H9 (cell line): ENCODE results near the gene MRPL54. TPM values are rescaled to one million over a fixed set of nuclear protein-coding genes. Genes with fewer than 3 reads are reported as not detected.

ENCODE experiments used
- DNase-seq: peaks from one replicate; pipeline ENCODE4 v3.0.0-alpha.2; 2017
- H2AFZ ChIP-seq: one replicate; pipeline ENCODE4 v1.6.1; 2013; ENCODE audit warnings: mild to moderate bottlenecking, low read length, control low read depth, moderate library complexity
- H2AK5ac ChIP-seq: 2 replicates; pipeline ENCODE4 v1.6.1; 2013; ENCODE audit warnings: low read length, control low read depth, mixed read lengths; ENCODE audit not compliant: insufficient read length
- H2BK120ac ChIP-seq: one replicate; pipeline ENCODE4 v1.6.1; 2013; ENCODE audit warnings: low read depth, mild to moderate bottlenecking, low read length, control low read depth, inconsistent platforms; ENCODE audit not compliant: poor library complexity, severe bottlenecking
- H2BK12ac ChIP-seq: 2 replicates; pipeline ENCODE4 v1.6.1; 2013; ENCODE audit warnings: low read length, control low read depth, mixed read lengths, low read depth; ENCODE audit not compliant: insufficient read length
- H2BK15ac ChIP-seq: 2 replicates; pipeline ENCODE4 v1.6.1; 2013; ENCODE audit warnings: low read depth, low read length, control low read depth
- H2BK20ac ChIP-seq: one replicate; pipeline ENCODE4 v1.6.1; 2013; ENCODE audit warnings: low read depth, mild to moderate bottlenecking, low read length, control low read depth, inconsistent platforms; ENCODE audit not compliant: poor library complexity, severe bottlenecking
- H2BK5ac ChIP-seq: 2 replicates; pipeline ENCODE4 v1.6.1; 2013; ENCODE audit warnings: low read length, control low read depth, mixed read lengths; ENCODE audit not compliant: insufficient read length
- H3K14ac ChIP-seq: 2 replicates; pipeline ENCODE4 v1.6.1; 2013; ENCODE audit warnings: low read length, control low read depth; ENCODE audit not compliant: insufficient read depth
- H3K18ac ChIP-seq: 2 replicates; pipeline ENCODE4 v1.6.1; 2013; ENCODE audit warnings: low read depth, mild to moderate bottlenecking, mixed read lengths, low read length, control low read depth; ENCODE audit not compliant: insufficient read length
- H3K23ac ChIP-seq: 2 replicates; pipeline ENCODE4 v1.6.1; 2013; ENCODE audit warnings: low read length, control low read depth, mixed read lengths, low read depth; ENCODE audit not compliant: insufficient read length
- H3K23me2 ChIP-seq: 2 replicates; pipeline ENCODE4 v1.6.1; 2013; ENCODE audit warnings: low read depth, mild to moderate bottlenecking, mixed read lengths, low read length, control low read depth; ENCODE audit not compliant: insufficient read length, poor library complexity, severe bottlenecking
- H3K27ac ChIP-seq: 2 replicates; pipeline ENCODE4 v1.5.1; 2013; ENCODE audit warnings: low read length, control low read depth, mixed read lengths, low read depth; ENCODE audit not compliant: insufficient read length
- H3K27me3 ChIP-seq: 2 replicates; pipeline ENCODE4 v1.6.1; 2013; ENCODE audit warnings: low read length, control low read depth, inconsistent platforms; ENCODE audit not compliant: insufficient read depth
- H3K4ac ChIP-seq: 2 replicates; pipeline ENCODE4 v1.6.1; 2013; ENCODE audit warnings: low read depth, mild to moderate bottlenecking, control low read depth, inconsistent platforms, low read length, moderate library complexity
- H3K4me1 ChIP-seq: 2 replicates; pipeline ENCODE4 v1.6.1; 2013; ENCODE audit warnings: low read length, control low read depth, inconsistent platforms; ENCODE audit not compliant: insufficient read depth
- H3K4me2 ChIP-seq: 2 replicates; pipeline ENCODE4 v1.6.1; 2013; ENCODE audit warnings: low read length, control low read depth, mixed read lengths; ENCODE audit not compliant: insufficient read length, insufficient read depth
- H3K56ac ChIP-seq: 2 replicates; pipeline ENCODE4 v1.6.1; 2013; ENCODE audit warnings: low read depth, mild to moderate bottlenecking, mixed read lengths, low read length, control low read depth; ENCODE audit not compliant: insufficient read length
- H3K79me1 ChIP-seq: 2 replicates; pipeline ENCODE4 v1.6.1; 2013; ENCODE audit warnings: low read depth, mild to moderate bottlenecking, moderate library complexity, low read length, control low read depth, inconsistent platforms; ENCODE audit not compliant: insufficient read depth, poor library complexity, severe bottlenecking
- H3K79me2 ChIP-seq: 2 replicates; pipeline ENCODE4 v1.6.1; 2013; ENCODE audit warnings: low read length, control low read depth, inconsistent platforms; ENCODE audit not compliant: insufficient read depth
- H3K9ac ChIP-seq: 2 replicates; pipeline ENCODE4 v1.6.1; 2013; ENCODE audit warnings: low read length, control low read depth, mixed read lengths; ENCODE audit not compliant: insufficient read length; ENCODE audit errors: extremely low read depth
- H3K9me3 ChIP-seq: one replicate; pipeline ENCODE4 v1.6.1; 2013; ENCODE audit warnings: low read depth, low read length, inconsistent platforms; ENCODE audit not compliant: control insufficient read depth
- H3T11ph ChIP-seq: one replicate; pipeline ENCODE4 v1.6.1; 2013; ENCODE audit warnings: mild to moderate bottlenecking, low read length, control low read depth, inconsistent platforms
- H4K20me1 ChIP-seq: one replicate; pipeline ENCODE4 v1.6.1; 2013; ENCODE audit not compliant: control insufficient read depth, insufficient read length, insufficient read depth
- H4K5ac ChIP-seq: 2 replicates; pipeline ENCODE4 v1.6.1; 2013; ENCODE audit warnings: low read depth, mild to moderate bottlenecking, mixed read lengths, low read length, control low read depth; ENCODE audit not compliant: insufficient read length
- H4K8ac ChIP-seq: replicated peaks from 2 replicates; pipeline ENCODE4 v1.6.1; 2013; ENCODE audit warnings: low read length, control low read depth, mixed read lengths, low read depth; ENCODE audit not compliant: insufficient read length
- H4K91ac ChIP-seq: 2 replicates; pipeline ENCODE4 v1.6.1; 2013; ENCODE audit warnings: low read depth, mild to moderate bottlenecking, moderate library complexity, mixed read lengths, low read length, control low read depth; ENCODE audit not compliant: insufficient read length
- H3K27ac Mint-ChIP-seq, 3 experiments: 2 replicates in 2 of 3; 3 replicates in 1 of 3; pipeline ENCODE4 v1.8.0; 2020 to 2021; ENCODE audit warnings: mixed read lengths in 3 of 3, mild to moderate bottlenecking in 1 of 3, moderate library complexity in 1 of 3
- H3K27me3 Mint-ChIP-seq: 2 replicates; pipeline ENCODE4 v1.8.0; 2021; ENCODE audit warnings: low read depth, mild to moderate bottlenecking, moderate library complexity, mixed read lengths
- H3K36me3 Mint-ChIP-seq, 3 experiments: 2 replicates in 2 of 3; 3 replicates in 1 of 3; pipeline ENCODE4 v1.8.0; 2020 to 2021; ENCODE audit warnings: low read depth in 3 of 3, mixed read lengths in 3 of 3; ENCODE audit not compliant: insufficient read depth in 1 of 3
- H3K4me1 Mint-ChIP-seq, 2 experiments: 2 replicates each; pipeline ENCODE4 v1.8.0; 2020; ENCODE audit warnings: mixed read lengths in 2 of 2
- H3K4me3 Mint-ChIP-seq, 2 experiments: 2 replicates in 1 of 2; 3 replicates in 1 of 2; pipeline ENCODE4 v1.8.0; 2020 to 2021; ENCODE audit warnings: mild to moderate bottlenecking in 2 of 2, mixed read lengths in 2 of 2, moderate library complexity in 1 of 2
- H3K9me3 Mint-ChIP-seq, 2 experiments: 2 replicates in 1 of 2; 3 replicates in 1 of 2; pipeline ENCODE4 v1.8.0; 2020; ENCODE audit warnings: mild to moderate bottlenecking in 2 of 2, mixed read lengths in 2 of 2, moderate library complexity in 1 of 2
- WGBS: extraction: QIAGEN DNeasy Blood & Tissue Kit; methylation state at CpG from one replicate; pipeline ENCODE4 v1.1.7; 2013; ENCODE audit warnings: missing lambda C conversion rate, low lambda C conversion rate, mixed read lengths; ENCODE audit not compliant: insufficient read length; ENCODE audit errors: extremely low coverage; 5-methylcytosine and 5-hydroxymethylcytosine counted together
- total RNA-seq: library from RNA; stranded (reverse); gene quantifications from 2 replicates; pipeline ENCODE4 v1.2.1, GENCODE V29; 2021
- TF ChIP-seq, protein P1 (sequence below): fragments of 200-600 bp; sonication (generic); conservative IDR thresholded peaks from 3 replicates; pipeline ENCODE4 v1.8.0; 2021; ENCODE audit warnings: antibody characterized with exemption, mild to moderate bottlenecking

MRPL54 gene
- total RNA-seq, 1 experiment from 2014 or later = 60.0 TPM

DNA sequence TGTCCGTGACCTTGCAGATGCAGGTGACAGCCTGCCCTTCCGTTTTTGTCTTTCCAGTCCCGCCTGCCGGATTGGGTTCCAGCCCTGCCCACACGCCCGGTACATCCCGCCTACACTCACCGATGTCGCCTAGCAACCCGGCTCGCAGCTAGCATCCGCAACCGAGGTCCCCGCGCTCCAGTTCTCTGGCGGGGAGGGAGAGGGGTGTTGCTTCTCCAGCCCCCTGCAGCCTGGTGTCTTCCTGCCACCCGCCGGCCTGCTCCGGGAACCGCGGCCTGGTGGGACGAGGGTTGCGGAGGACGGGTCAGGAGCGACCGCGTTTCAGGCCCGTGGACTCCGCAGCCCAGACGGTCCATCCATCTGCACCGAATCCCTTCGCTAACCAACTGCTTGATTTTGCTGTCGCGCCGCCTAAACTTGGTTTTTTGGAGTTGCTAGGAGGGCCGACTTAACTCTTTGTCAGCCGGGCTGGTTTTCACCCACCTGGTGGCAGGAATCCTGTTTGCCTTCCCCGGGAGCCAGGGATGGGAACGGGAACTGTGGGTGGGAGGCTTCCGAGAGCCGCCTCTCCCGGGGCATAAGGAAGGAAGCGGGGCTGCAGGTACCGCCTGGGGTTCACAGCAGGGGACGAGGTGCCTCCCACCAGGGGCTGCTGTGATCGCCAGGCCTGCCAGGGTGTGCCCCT, 39.1 kb downstream of the MRPL54 start:
- Histone ChIP-seq H4K8ac (no peak overlapping the region), H3K23me2 (peaks cover 7% of the 10 kb centered on the region), H3K18ac (no peak overlapping the region), H3K9ac (no peak overlapping the region), H4K91ac (no peak overlapping the region), H3K27me3 (no peaks in the 10 kb centered on the region), H3K79me2 (no peaks in the 10 kb centered on the region), H3K4me1 (no peaks in the 10 kb centered on the region), H4K5ac (no peak overlapping the region), H2AFZ (no peak overlapping the region), H2BK12ac (no peak overlapping the region), H3K27ac (no peak overlapping the region), H2AK5ac (no peak overlapping the region), H3K4me2 (peak overlapping the region; percentile 69), H3T11ph (no peak overlapping the region), H3K9me3 (no peaks in the 10 kb centered on the region), H4K20me1 (no peaks in the 10 kb centered on the region), H3K56ac (no peak overlapping the region), H3K79me1 (no peaks in the 10 kb centered on the region), H2BK15ac (no peak overlapping the region), H3K14ac (no peak overlapping the region), H3K23ac (no peak overlapping the region), H2BK120ac (no peak overlapping the region), H3K4ac (no peak overlapping the region), H2BK5ac (no peak overlapping the region), H2BK20ac (no peak overlapping the region)
- H3K9me3 Mint-ChIP-seq = peaks cover 5 to 11% of the 10 kb centered on the region in 2 experiments
- peak; percentile 86 for DNase-seq
- peaks cover 50% of the 10 kb centered on the region for H3K27me3 Mint-ChIP-seq
- no peak overlapping the region for H3K27ac Mint-ChIP-seq
- peak overlapping the region; percentile 49 to 77 for H3K4me3 Mint-ChIP-seq
- WGBS = no CpG with 5 or more reads among the region's 46 CpGs
- peaks cover 0 to 14% of the 10 kb centered on the region in 2 experiments; a peak in 2 of 4 replicates for H3K4me1 Mint-ChIP-seq
- H3K36me3 Mint-ChIP-seq = no peaks in the 10 kb centered on the region
- TF ChIP-seq, protein P1, sequence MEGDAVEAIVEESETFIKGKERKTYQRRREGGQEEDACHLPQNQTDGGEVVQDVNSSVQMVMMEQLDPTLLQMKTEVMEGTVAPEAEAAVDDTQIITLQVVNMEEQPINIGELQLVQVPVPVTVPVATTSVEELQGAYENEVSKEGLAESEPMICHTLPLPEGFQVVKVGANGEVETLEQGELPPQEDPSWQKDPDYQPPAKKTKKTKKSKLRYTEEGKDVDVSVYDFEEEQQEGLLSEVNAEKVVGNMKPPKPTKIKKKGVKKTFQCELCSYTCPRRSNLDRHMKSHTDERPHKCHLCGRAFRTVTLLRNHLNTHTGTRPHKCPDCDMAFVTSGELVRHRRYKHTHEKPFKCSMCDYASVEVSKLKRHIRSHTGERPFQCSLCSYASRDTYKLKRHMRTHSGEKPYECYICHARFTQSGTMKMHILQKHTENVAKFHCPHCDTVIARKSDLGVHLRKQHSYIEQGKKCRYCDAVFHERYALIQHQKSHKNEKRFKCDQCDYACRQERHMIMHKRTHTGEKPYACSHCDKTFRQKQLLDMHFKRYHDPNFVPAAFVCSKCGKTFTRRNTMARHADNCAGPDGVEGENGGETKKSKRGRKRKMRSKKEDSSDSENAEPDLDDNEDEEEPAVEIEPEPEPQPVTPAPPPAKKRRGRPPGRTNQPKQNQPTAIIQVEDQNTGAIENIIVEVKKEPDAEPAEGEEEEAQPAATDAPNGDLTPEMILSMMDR = peak; percentile 66
